HEK293 (cell line): ENCODE data around the gene KCNQ1.

Experiments used
- CTCF ChIA-PET: fragments of 350-600 bp; formaldehyde crosslinking; extraction: SDS; loops from one replicate; lab custom pipeline; 2021; ENCODE audit warnings: antibody characterized with exemption; lab: Yijun Ruan, JAX
- POLR2A ChIA-PET: fragments of 300-600 bp; formaldehyde crosslinking; extraction: SDS; loops from one replicate; lab custom pipeline; 2020; ENCODE audit warnings: antibody characterized with exemption, inconsistent platforms; lab: Yijun Ruan, JAX
- H3K27ac ChIP-seq: fragments of 200-500 bp; sonication (Bioruptor generic); 2 replicates; pipeline ENCODE4 v1.5.1; 2014; ENCODE audit warnings: low read depth, low read length, control low read depth, inconsistent platforms; ENCODE audit errors: extremely low read depth
- H3K36me3 ChIP-seq, 2 experiments: fragments of 200-500 bp in 1 of 2; sonication (Bioruptor generic) in 1 of 2; 1 replicate in 1 of 2; 2 replicates in 1 of 2; pipeline ENCODE4 v1.5.1; 2014 to 2017; ENCODE audit warnings: inconsistent platforms in 2 of 2, low read length in 2 of 2; ENCODE audit not compliant: control insufficient read depth in 2 of 2, insufficient read depth in 1 of 2
- H3K4me1 ChIP-seq: fragments of 200-500 bp; sonication (Bioruptor generic); 2 replicates; pipeline ENCODE4 v1.5.1; 2014; ENCODE audit warnings: mild to moderate bottlenecking, low read length, inconsistent platforms; ENCODE audit not compliant: control insufficient read depth, insufficient read depth
- H3K4me3 ChIP-seq: 2 replicates; pipeline ENCODE4 v1.5.1; 2011; ENCODE audit warnings: low read depth, mild to moderate bottlenecking, control low read depth, low read length, moderate library complexity
- H3K9me3 ChIP-seq: fragments of 200-500 bp; sonication (Bioruptor generic); 2 replicates; pipeline ENCODE4 v1.5.1; 2014; ENCODE audit warnings: low read depth, low read length, inconsistent platforms; ENCODE audit not compliant: control insufficient read depth, insufficient read depth
- FEZF1 ChIP-seq: fragments of 450-650 bp; formaldehyde crosslinking; IDR thresholded peaks from 2 replicates; pipeline ENCODE4 v1.5.1; 2016; ENCODE audit warnings: missing biosample characterization, missing genetic modification characterization
- GLI2 ChIP-seq: fragments of 450-650 bp; formaldehyde crosslinking; IDR thresholded peaks from 2 replicates; pipeline ENCODE4; 2017; ENCODE audit warnings: missing biosample characterization, missing genetic modification characterization, low read depth, borderline replicate concordance
- KLF9 ChIP-seq: fragments of 450-650 bp; formaldehyde crosslinking; IDR thresholded peaks from 2 replicates; pipeline ENCODE4 v1.5.1; 2016; ENCODE audit warnings: missing biosample characterization, missing genetic modification characterization, low read depth
- PRDM6 ChIP-seq: fragments of 450-650 bp; formaldehyde crosslinking; IDR thresholded peaks from 2 replicates; pipeline ENCODE4 v1.5.1; 2017; ENCODE audit warnings: missing biosample characterization, missing genetic modification characterization
- SCRT1 ChIP-seq: fragments of 450-650 bp; formaldehyde crosslinking; IDR thresholded peaks from 2 replicates; pipeline ENCODE4 v1.5.1; 2016; ENCODE audit warnings: missing biosample characterization, missing genetic modification characterization, borderline replicate concordance
- ZBTB1 ChIP-seq: fragments of 450-650 bp; formaldehyde crosslinking; IDR thresholded peaks from 2 replicates; pipeline ENCODE4 v1.5.1; 2016; ENCODE audit warnings: missing biosample characterization, missing genetic modification characterization
- ZBTB10 ChIP-seq: fragments of 450-650 bp; formaldehyde crosslinking; IDR thresholded peaks from 2 replicates; pipeline ENCODE4 v1.5.1; 2016; ENCODE audit warnings: missing biosample characterization, missing genetic modification characterization
- ZBTB44 ChIP-seq: fragments of 450-650 bp; IDR thresholded peaks from 2 replicates; pipeline ENCODE4 v1.5.1; 2018; ENCODE audit warnings: missing biosample characterization, mild to moderate bottlenecking, missing genetic modification characterization
- ZNF175 ChIP-seq: fragments of 450-650 bp; formaldehyde crosslinking; IDR thresholded peaks from 2 replicates; pipeline ENCODE4 v1.5.1; 2016; ENCODE audit warnings: missing biosample characterization, missing genetic modification characterization
- ZNF391 ChIP-seq: fragments of 450-650 bp; formaldehyde crosslinking; IDR thresholded peaks from 2 replicates; pipeline ENCODE4 v1.5.1; 2016; ENCODE audit warnings: low read depth, missing biosample characterization, missing genetic modification characterization, borderline replicate concordance
- ZNF645 ChIP-seq: fragments of 450-650 bp; formaldehyde crosslinking; IDR thresholded peaks from 2 replicates; pipeline ENCODE4; 2016; ENCODE audit warnings: missing biosample characterization, missing genetic modification characterization
- ZNF654 ChIP-seq: fragments of 450-650 bp; formaldehyde crosslinking; IDR thresholded peaks from 2 replicates; pipeline ENCODE4 v1.5.1; 2016; ENCODE audit warnings: low read depth, missing biosample characterization, missing genetic modification characterization
- ZNF837 ChIP-seq: fragments of 450-650 bp; formaldehyde crosslinking; IDR thresholded peaks from 2 replicates; pipeline ENCODE4 v1.5.1; 2016; ENCODE audit warnings: missing biosample characterization, missing genetic modification characterization
- TF ChIP-seq, protein P1 (sequence below): fragments of 450-650 bp; formaldehyde crosslinking; IDR thresholded peaks from 2 replicates; pipeline ENCODE4 v1.5.1; 2016; ENCODE audit warnings: missing biosample characterization, missing genetic modification characterization
- TF ChIP-seq, protein P2 (sequence below): IDR thresholded peaks from 2 replicates; pipeline ENCODE4 v1.6.1; 2011; ENCODE audit warnings: mild to moderate bottlenecking, low read depth, low read length, borderline replicate concordance

KCNQ1 gene

GRCh38 chr11:2462543-2462985 is 17.8 kb downstream of the KCNQ1 start:
- no peak overlapping the region for H3K4me3 ChIP-seq
- CTCF ChIA-PET = interaction anchor here (1.0 kb wide), 1 partner anchor 69 kb away, joined by 3 read pairs; no protein-coding TSS in a partner anchor

More at GRCh38 chr11:2462543-2462985, 17.8 kb downstream of the KCNQ1 start:
- Histone ChIP-seq H3K9me3 (no peaks in the 10 kb centered on the region), H3K4me1 (no peaks in the 10 kb centered on the region), H3K27ac (no peak overlapping the region), H3K36me3 (no peaks in the 10 kb centered on the region)
- no peak for TF ChIP-seq ZNF645 (tag by site-specific recombination)
- no peak for TF ChIP-seq ZBTB10 (tag by site-specific recombination)
- TF ChIP-seq ZBTB1 = no peak
- TF ChIP-seq, protein P1, sequence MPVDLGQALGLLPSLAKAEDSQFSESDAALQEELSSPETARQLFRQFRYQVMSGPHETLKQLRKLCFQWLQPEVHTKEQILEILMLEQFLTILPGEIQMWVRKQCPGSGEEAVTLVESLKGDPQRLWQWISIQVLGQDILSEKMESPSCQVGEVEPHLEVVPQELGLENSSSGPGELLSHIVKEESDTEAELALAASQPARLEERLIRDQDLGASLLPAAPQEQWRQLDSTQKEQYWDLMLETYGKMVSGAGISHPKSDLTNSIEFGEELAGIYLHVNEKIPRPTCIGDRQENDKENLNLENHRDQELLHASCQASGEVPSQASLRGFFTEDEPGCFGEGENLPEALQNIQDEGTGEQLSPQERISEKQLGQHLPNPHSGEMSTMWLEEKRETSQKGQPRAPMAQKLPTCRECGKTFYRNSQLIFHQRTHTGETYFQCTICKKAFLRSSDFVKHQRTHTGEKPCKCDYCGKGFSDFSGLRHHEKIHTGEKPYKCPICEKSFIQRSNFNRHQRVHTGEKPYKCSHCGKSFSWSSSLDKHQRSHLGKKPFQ (tag by site-specific recombination) = no peak
- no peak for TF ChIP-seq SCRT1 (tag by site-specific recombination)
- no peak for TF ChIP-seq ZNF837 (tag by site-specific recombination)
- TF ChIP-seq, protein P2, sequence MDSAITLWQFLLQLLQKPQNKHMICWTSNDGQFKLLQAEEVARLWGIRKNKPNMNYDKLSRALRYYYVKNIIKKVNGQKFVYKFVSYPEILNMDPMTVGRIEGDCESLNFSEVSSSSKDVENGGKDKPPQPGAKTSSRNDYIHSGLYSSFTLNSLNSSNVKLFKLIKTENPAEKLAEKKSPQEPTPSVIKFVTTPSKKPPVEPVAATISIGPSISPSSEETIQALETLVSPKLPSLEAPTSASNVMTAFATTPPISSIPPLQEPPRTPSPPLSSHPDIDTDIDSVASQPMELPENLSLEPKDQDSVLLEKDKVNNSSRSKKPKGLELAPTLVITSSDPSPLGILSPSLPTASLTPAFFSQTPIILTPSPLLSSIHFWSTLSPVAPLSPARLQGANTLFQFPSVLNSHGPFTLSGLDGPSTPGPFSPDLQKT = no peak
- TF ChIP-seq ZNF391 = no peak
- TF ChIP-seq KLF9 = no peak
- no peak for TF ChIP-seq GLI2 (tag by site-specific recombination)
- no peak for TF ChIP-seq PRDM6 (tag by site-specific recombination)
- TF ChIP-seq ZBTB44 (tag by site-specific recombination) = no peak
- TF ChIP-seq ZNF175 (tag by site-specific recombination) = no peak
- no peak for TF ChIP-seq ZNF654 (tag by site-specific recombination)
- TF ChIP-seq FEZF1 (tag by site-specific recombination) = no peak
- POLR2A ChIA-PET = no interaction called here
